Measurements from ENCODE around the gene VWA3B.

The VWA3B gene

GRCh38 chr2:98177986-98178385, 91.0 kb downstream of the VWA3B start:
- H3K4me1 ChIP-seq (ENCODE audit: control insufficient read depth, insufficient read depth, low read length), result no peaks in the 10 kb centered on the region
- H3K36me3 ChIP-seq (ENCODE audit: control insufficient read depth, insufficient read depth, low read length, severe bottlenecking), result no peaks in the 10 kb centered on the region
- no peak for DNase-seq (ENCODE audit: low read depth)
- H3K27me3 ChIP-seq (replicated peaks; ENCODE audit: control insufficient read depth, insufficient read depth, low read length), result peaks cover 60% of the 10 kb centered on the region
- H3K9me3 ChIP-seq (ENCODE audit: control insufficient read depth, low read length), result peaks cover 6% of the 10 kb centered on the region
- H3K9ac ChIP-seq (ENCODE audit: low read length), result no peak overlapping the region
- H3K4me3 ChIP-seq (ENCODE audit: low read length), result no peak overlapping the region

GRCh38 chr2:98180456-98180855, 93.5 kb downstream of the VWA3B start:
- Histone ChIP-seq H3K9ac (ENCODE audit: low read length) (no peak overlapping the region), H3K9me3 (ENCODE audit: control insufficient read depth, low read length) (no peaks in the 10 kb centered on the region), H3K27me3 (replicated peaks; ENCODE audit: control insufficient read depth, insufficient read depth, low read length) (peaks cover 51% of the 10 kb centered on the region), H3K4me3 (ENCODE audit: low read length) (no peak overlapping the region), H3K4me1 (ENCODE audit: control insufficient read depth, insufficient read depth, low read length) (no peaks in the 10 kb centered on the region), H3K36me3 (ENCODE audit: control insufficient read depth, insufficient read depth, low read length, severe bottlenecking) (no peaks in the 10 kb centered on the region)
- DNase-seq (ENCODE audit: low read depth), result no peak

GRCh38 chr2:98181346-98181745, 94.4 kb downstream of the VWA3B start:
- Histone ChIP-seq H3K4me3 (ENCODE audit: low read length) (no peak overlapping the region), H3K9ac (ENCODE audit: low read length) (no peak overlapping the region), H3K36me3 (ENCODE audit: control insufficient read depth, insufficient read depth, low read length, severe bottlenecking) (no peaks in the 10 kb centered on the region), H3K9me3 (ENCODE audit: control insufficient read depth, low read length) (no peaks in the 10 kb centered on the region), H3K27me3 (replicated peaks; ENCODE audit: control insufficient read depth, insufficient read depth, low read length) (peaks cover 49% of the 10 kb centered on the region), H3K4me1 (ENCODE audit: control insufficient read depth, insufficient read depth, low read length) (no peaks in the 10 kb centered on the region)
- no peak for DNase-seq (ENCODE audit: low read depth)

GRCh38 chr2:98185801-98186200, 98.8 kb downstream of the VWA3B start:
- H3K27me3 ChIP-seq (replicated peaks; ENCODE audit: control insufficient read depth, insufficient read depth, low read length), result peaks cover 28% of the 10 kb centered on the region
- H3K4me1 ChIP-seq (ENCODE audit: control insufficient read depth, insufficient read depth, low read length), result no peaks in the 10 kb centered on the region
- H3K4me3 ChIP-seq (ENCODE audit: low read length), result no peak overlapping the region
- no peak for DNase-seq (ENCODE audit: low read depth)
- no peak overlapping the region for H3K9ac ChIP-seq (ENCODE audit: low read length)
- no peaks in the 10 kb centered on the region for H3K36me3 ChIP-seq (ENCODE audit: control insufficient read depth, insufficient read depth, low read length, severe bottlenecking)
- no peaks in the 10 kb centered on the region for H3K9me3 ChIP-seq (ENCODE audit: control insufficient read depth, low read length)

- H3K4me3 ChIP-seq (ENCODE audit: low read length), result no peak overlapping the region
- no peaks in the 10 kb centered on the region for H3K4me1 ChIP-seq (ENCODE audit: control insufficient read depth, insufficient read depth, low read length)
- H3K9ac ChIP-seq (ENCODE audit: low read length), result no peak overlapping the region
- H3K27me3 ChIP-seq (replicated peaks; ENCODE audit: control insufficient read depth, insufficient read depth, low read length), result peaks cover 36% of the 10 kb centered on the region
- H3K9me3 ChIP-seq (ENCODE audit: control insufficient read depth, low read length), result no peaks in the 10 kb centered on the region
- DNase-seq (ENCODE audit: low read depth), result no peak
- H3K36me3 ChIP-seq (ENCODE audit: control insufficient read depth, insufficient read depth, low read length, severe bottlenecking), result no peaks in the 10 kb centered on the region
Measured at GRCh38 chr2:98187194-98187593, 100.2 kb downstream of the VWA3B start.

GRCh38 chr2:98188351-98189046, 101.5 kb downstream of the VWA3B start:
- Histone ChIP-seq H3K36me3 (ENCODE audit: control insufficient read depth, insufficient read depth, low read length, severe bottlenecking) (no peaks in the 10 kb centered on the region), H3K4me3 (ENCODE audit: low read length) (no peak overlapping the region), H3K4me1 (ENCODE audit: control insufficient read depth, insufficient read depth, low read length) (no peaks in the 10 kb centered on the region), H3K9ac (ENCODE audit: low read length) (no peak overlapping the region), H3K27me3 (replicated peaks; ENCODE audit: control insufficient read depth, insufficient read depth, low read length) (peaks cover 41% of the 10 kb centered on the region), H3K9me3 (ENCODE audit: control insufficient read depth, low read length) (no peaks in the 10 kb centered on the region)
- no peak for DNase-seq (ENCODE audit: low read depth)

GRCh38 chr2:98191883-98192282, 104.9 kb downstream of the VWA3B start:
- no peak for DNase-seq (ENCODE audit: low read depth)
- H3K4me3 ChIP-seq (ENCODE audit: low read length), result no peak overlapping the region

GRCh38 chr2:98201576-98201975, 114.6 kb downstream of the VWA3B start:
- no peak for DNase-seq (ENCODE audit: low read depth)
- Histone ChIP-seq H3K27me3 (replicated peaks; ENCODE audit: control insufficient read depth, insufficient read depth, low read length) (peaks cover 18% of the 10 kb centered on the region), H3K9ac (ENCODE audit: low read length) (no peak overlapping the region)

More at GRCh38 chr2:98191883-98192282, 104.9 kb downstream of the VWA3B start:
- Histone ChIP-seq H3K9ac (ENCODE audit: low read length) (no peak overlapping the region), H3K27me3 (replicated peaks; ENCODE audit: control insufficient read depth, insufficient read depth, low read length) (peaks cover 24% of the 10 kb centered on the region), H3K36me3 (ENCODE audit: control insufficient read depth, insufficient read depth, low read length, severe bottlenecking) (no peaks in the 10 kb centered on the region), H3K4me1 (ENCODE audit: control insufficient read depth, insufficient read depth, low read length) (no peaks in the 10 kb centered on the region), H3K9me3 (ENCODE audit: control insufficient read depth, low read length) (peaks cover 3% of the 10 kb centered on the region)

GRCh38 chr2:98205889-98206288, 118.9 kb downstream of the VWA3B start:
- no peak for DNase-seq (ENCODE audit: low read depth)
- H3K9me3 ChIP-seq (ENCODE audit: control insufficient read depth, low read length), result no peaks in the 10 kb centered on the region
- H3K27me3 ChIP-seq (replicated peaks; ENCODE audit: control insufficient read depth, insufficient read depth, low read length), result peaks cover 12% of the 10 kb centered on the region
- no peak overlapping the region for H3K9ac ChIP-seq (ENCODE audit: low read length)
- no peaks in the 10 kb centered on the region for H3K4me1 ChIP-seq (ENCODE audit: control insufficient read depth, insufficient read depth, low read length)
- no peak overlapping the region for H3K4me3 ChIP-seq (ENCODE audit: low read length)
- no peaks in the 10 kb centered on the region for H3K36me3 ChIP-seq (ENCODE audit: control insufficient read depth, insufficient read depth, low read length, severe bottlenecking)

More at GRCh38 chr2:98201576-98201975, 114.6 kb downstream of the VWA3B start:
- no peaks in the 10 kb centered on the region for H3K9me3 ChIP-seq (ENCODE audit: control insufficient read depth, low read length)
- H3K4me3 ChIP-seq (ENCODE audit: low read length), result no peak overlapping the region
- H3K4me1 ChIP-seq (ENCODE audit: control insufficient read depth, insufficient read depth, low read length), result no peaks in the 10 kb centered on the region
- no peaks in the 10 kb centered on the region for H3K36me3 ChIP-seq (ENCODE audit: control insufficient read depth, insufficient read depth, low read length, severe bottlenecking)

GRCh38 chr2:98212092-98213000, 125.4 kb downstream of the VWA3B start:
- Histone ChIP-seq H3K4me1 (ENCODE audit: control insufficient read depth, insufficient read depth, low read length) (no peaks in the 10 kb centered on the region), H3K9me3 (ENCODE audit: control insufficient read depth, low read length) (no peaks in the 10 kb centered on the region), H3K36me3 (ENCODE audit: control insufficient read depth, insufficient read depth, low read length, severe bottlenecking) (no peaks in the 10 kb centered on the region), H3K27me3 (replicated peaks; ENCODE audit: control insufficient read depth, insufficient read depth, low read length) (peaks cover 35% of the 10 kb centered on the region), H3K9ac (ENCODE audit: low read length) (no peak overlapping the region), H3K4me3 (ENCODE audit: low read length) (no peak overlapping the region)
- DNase-seq (ENCODE audit: low read depth), result no peak

- peaks cover 5% of the 10 kb centered on the region for H3K4me1 ChIP-seq (ENCODE audit: control insufficient read depth, insufficient read depth, low read length)
- H3K36me3 ChIP-seq (ENCODE audit: control insufficient read depth, insufficient read depth, low read length, severe bottlenecking), result no peaks in the 10 kb centered on the region
- peaks cover 8% of the 10 kb centered on the region for H3K9me3 ChIP-seq (ENCODE audit: control insufficient read depth, low read length)
- peaks cover 21% of the 10 kb centered on the region for H3K27me3 ChIP-seq (replicated peaks; ENCODE audit: control insufficient read depth, insufficient read depth, low read length)
- H3K9ac ChIP-seq (ENCODE audit: low read length), result no peak overlapping the region
- no peak for DNase-seq (ENCODE audit: low read depth)
- no peak overlapping the region for H3K4me3 ChIP-seq (ENCODE audit: low read length)
Measured at GRCh38 chr2:98216616-98217015, 129.6 kb downstream of the VWA3B start.

All from adipocyte (in vitro differentiated cells).